ENCODE results near the gene TM2D1. TPM values are rescaled to one million over a fixed set of nuclear protein-coding genes. Genes with fewer than 3 reads are reported as not detected.

TM2D1 gene
- total RNA-seq (10 to 100 TPM; 10.6 to 20.5 (median 12.7) TPM), polyA plus RNA-seq (10 to 100 TPM in 1 of 2 donors, 1 to 10 TPM in 1; 5.4 to 24.0 TPM)

DNA sequence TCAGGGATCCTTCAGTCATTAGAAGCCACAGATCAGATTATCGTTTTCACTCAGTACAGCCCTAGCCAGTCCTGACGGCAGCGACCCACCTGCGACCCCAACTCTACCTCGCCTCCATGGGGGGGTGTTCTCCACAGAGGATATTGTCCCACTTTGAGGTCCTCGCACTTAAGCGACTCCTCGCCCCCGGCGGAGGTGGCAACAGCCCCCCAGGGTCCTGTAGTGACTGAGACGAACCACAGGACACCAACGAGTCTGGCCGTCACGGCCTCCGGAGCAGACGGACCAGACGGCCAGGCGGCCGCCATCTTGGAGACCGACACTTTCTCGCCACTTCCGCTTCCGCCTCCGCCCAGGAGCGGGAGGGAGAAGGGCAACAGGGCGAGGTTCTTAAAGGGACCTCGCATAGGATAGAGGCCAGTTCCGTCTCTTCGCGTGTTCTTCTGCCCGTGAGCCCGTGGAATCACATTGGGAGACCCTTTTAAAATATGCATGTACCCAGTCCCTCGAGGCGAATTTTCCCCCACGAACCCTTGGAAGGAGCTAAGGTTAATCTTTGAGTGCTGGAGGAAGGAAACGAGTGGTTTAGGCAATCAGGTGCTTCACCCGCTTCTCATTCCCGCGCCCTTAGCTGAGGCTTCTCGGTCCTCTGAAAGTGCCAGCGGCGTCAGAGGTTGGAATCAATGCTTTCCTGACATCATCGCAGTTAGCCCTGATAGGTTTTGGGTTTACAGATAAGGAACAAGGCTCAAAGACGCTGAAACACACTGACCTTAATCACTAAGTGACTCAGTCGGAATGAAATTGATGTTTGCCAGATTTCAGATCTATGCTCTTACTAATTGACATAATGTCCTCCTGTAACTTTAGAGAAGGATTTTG is at the start of gene TM2D1:
Gene TM2D1, minus strand, starts transcription at position 329 of the 882 bp plus-strand sequence. Its CDS starts 21 bp downstream, at position 308.
- intact Hi-C loops (cut with DNase I), result no loop called here
- no peaks in the 10 kb centered on the region for H3K27me3 ChIP-seq
- FAIRE-seq (no peak), DNase-seq (peak; percentile 83 to 94 (median 87)), ATAC-seq (peak; percentile 99 to 100 (median 100))
- H3K27ac ChIP-seq, result peak within 1 kb of the TSS; percentile 62 to 86 (median 78)
- TF ChIP-seq, protein P1, sequence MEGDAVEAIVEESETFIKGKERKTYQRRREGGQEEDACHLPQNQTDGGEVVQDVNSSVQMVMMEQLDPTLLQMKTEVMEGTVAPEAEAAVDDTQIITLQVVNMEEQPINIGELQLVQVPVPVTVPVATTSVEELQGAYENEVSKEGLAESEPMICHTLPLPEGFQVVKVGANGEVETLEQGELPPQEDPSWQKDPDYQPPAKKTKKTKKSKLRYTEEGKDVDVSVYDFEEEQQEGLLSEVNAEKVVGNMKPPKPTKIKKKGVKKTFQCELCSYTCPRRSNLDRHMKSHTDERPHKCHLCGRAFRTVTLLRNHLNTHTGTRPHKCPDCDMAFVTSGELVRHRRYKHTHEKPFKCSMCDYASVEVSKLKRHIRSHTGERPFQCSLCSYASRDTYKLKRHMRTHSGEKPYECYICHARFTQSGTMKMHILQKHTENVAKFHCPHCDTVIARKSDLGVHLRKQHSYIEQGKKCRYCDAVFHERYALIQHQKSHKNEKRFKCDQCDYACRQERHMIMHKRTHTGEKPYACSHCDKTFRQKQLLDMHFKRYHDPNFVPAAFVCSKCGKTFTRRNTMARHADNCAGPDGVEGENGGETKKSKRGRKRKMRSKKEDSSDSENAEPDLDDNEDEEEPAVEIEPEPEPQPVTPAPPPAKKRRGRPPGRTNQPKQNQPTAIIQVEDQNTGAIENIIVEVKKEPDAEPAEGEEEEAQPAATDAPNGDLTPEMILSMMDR (IDR thresholded peaks at IDR 0.05), result no peak
- H3K4me1 ChIP-seq, result peaks cover 0 to 19% (median 3%) of the 10 kb centered on the region in 3 donors
- H3K4me3 ChIP-seq, result peak within 1 kb of the TSS; percentile 77 to 98 (median 84)
- 0% methylated on average over 45 of the region's 45 CpGs for WGBS, 2 donors
- no peaks in the 10 kb centered on the region for H3K36me3 ChIP-seq
- H3K9me3 ChIP-seq, result no peaks in the 10 kb centered on the region

DNA sequence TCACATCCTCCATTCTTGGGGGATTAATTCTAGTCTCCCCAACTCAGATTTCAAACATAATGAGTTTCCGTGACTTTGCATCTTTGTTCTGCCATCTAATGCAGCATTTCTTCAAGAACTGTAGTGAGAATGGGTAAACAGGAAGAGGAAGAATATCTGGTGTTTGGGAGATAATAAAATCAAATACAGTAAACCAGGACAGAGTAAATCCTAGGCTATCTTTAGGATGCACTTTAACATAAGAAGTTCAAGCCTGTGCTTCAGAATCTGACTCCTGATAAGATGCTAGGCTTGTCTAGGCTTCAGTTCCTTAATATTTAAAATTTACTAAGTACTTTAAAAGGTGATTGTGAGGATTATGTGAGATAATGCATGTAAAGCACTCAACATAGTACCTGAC is 45.2 kb upstream of the TM2D1 start:
- no peaks in the 10 kb centered on the region for H3K9me3 ChIP-seq
- no peaks in the 10 kb centered on the region for H3K4me1 ChIP-seq
- intact Hi-C loops (cut with DNase I), result no loop called here
- peaks cover 0 to 30% (median 0%) of the 10 kb centered on the region in 3 donors for H3K36me3 ChIP-seq
- no peak overlapping the region for H3K27ac ChIP-seq
- FAIRE-seq, result no peak
- no peak for DNase-seq
- no peaks in the 10 kb centered on the region for H3K27me3 ChIP-seq
- no peak for ATAC-seq
- WGBS, 2 donors, result 96 to 100% methylated on average over 1 of the region's 1 CpG
- TF ChIP-seq, protein P1 (IDR thresholded peaks at IDR 0.05), result no peak
- H3K4me3 ChIP-seq, result no peak overlapping the region

DNA sequence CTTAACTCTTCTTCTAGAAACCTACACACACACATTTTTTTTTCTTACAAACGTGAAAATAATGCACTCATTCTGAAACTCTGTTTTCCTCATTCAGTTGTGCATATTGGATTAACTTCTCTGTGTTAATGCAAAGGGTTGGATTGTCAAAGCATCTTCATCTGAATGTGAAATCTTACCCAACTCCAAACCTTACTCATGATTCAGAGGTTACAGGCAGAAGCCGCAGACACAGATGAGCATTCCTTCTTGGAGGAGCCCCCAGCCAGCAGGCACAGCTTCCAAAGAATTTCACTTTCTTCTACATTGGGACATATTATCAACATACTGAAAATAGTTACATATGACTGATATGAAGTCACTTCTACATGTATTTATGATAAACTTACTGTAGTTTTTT is 33.0 kb upstream of the TM2D1 start:
- intact Hi-C loops (cut with DNase I), result no loop called here
- 78 to 92% methylated on average over 2 of the region's 2 CpGs for WGBS, 2 donors
- FAIRE-seq, result no peak

DNA sequence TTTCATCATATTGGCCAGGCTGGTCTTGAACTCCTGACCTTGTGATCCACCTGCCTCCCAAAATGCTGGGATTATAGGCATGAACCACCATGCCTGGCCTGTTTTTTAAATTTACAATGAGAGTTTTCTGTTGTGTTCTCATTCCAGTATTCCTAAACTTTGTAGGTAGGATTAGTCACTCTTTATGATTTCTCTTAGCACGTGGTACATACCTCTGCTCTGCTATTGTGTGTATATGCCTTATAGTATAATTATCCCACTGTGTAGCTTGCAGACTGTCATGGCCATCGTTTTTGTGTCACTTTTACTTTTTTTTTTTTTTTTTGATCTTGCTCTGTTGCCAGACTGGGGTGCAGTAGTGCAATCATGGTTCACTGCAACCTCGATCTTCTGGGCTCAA is 31.8 kb upstream of the TM2D1 start:
- 62 to 65% methylated on average over 3 of the region's 3 CpGs for WGBS, 2 donors
- H3K27ac ChIP-seq, result no peak overlapping the region
- FAIRE-seq (no peak), ATAC-seq (no peak), DNase-seq (no peak)
- H3K4me1 ChIP-seq, result peaks cover 9 to 12% (median 11%) of the 10 kb centered on the region in 3 donors
- intact Hi-C loops (cut with DNase I), result no loop called here
- no peaks in the 10 kb centered on the region for H3K27me3 ChIP-seq
- H3K4me3 ChIP-seq, result no peak overlapping the region
- H3K9me3 ChIP-seq, result no peaks in the 10 kb centered on the region
- no peaks in the 10 kb centered on the region for H3K36me3 ChIP-seq
- TF ChIP-seq, protein P1 (IDR thresholded peaks at IDR 0.05), result no peak

More for the DNA sequence above, 33.0 kb upstream of the TM2D1 start:
- Histone ChIP-seq H3K27ac (no peak overlapping the region), H3K4me3 (no peak overlapping the region), H3K9me3 (no peaks in the 10 kb centered on the region), H3K36me3 (no peaks in the 10 kb centered on the region), H3K27me3 (no peaks in the 10 kb centered on the region), H3K4me1 (peaks cover 4 to 6% (median 5%) of the 10 kb centered on the region in 3 donors)
- TF ChIP-seq, protein P1 (IDR thresholded peaks at IDR 0.05), result no peak
- ATAC-seq, result no peak
- no peak for DNase-seq

DNA sequence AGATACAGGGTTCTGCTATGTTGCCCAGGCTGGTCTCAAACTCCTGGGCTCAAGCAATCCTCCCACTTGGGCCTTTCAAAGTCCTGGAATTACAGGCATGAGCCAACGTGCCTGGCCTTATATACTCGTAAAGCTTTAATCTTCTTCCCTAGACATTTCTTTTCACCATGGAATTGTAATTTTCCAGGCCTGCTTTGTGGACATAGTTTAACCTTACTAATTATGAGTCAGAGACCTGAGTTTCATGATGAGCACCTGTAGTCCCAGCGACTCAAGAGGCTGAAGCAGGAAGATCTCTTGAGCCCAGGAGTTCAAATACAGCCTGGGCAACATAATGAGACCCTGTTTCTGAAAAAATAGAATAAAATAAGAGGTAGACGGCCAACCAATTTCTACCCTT is 29.6 kb upstream of the TM2D1 start:
- Histone ChIP-seq H3K4me3 (no peak overlapping the region), H3K36me3 (no peaks in the 10 kb centered on the region), H3K4me1 (peaks cover 9 to 12% (median 11%) of the 10 kb centered on the region in 3 donors), H3K27me3 (no peaks in the 10 kb centered on the region), H3K27ac (no peak overlapping the region), H3K9me3 (no peaks in the 10 kb centered on the region)
- intact Hi-C loops (cut with DNase I), result no loop called here
- ATAC-seq (no peak), FAIRE-seq (no peak), DNase-seq (no peak)
- whole genome bisulfite sequencing, 2 donors, result 91 to 99% methylated on average over 4 of the region's 4 CpGs
- TF ChIP-seq, protein P1 (IDR thresholded peaks at IDR 0.05), result no peak
